Karpas-422 (cell line): ENCODE data around the gene GATC. TPM values are rescaled to one million over a fixed set of nuclear protein-coding genes. Genes with fewer than 3 reads are reported as not detected.
"Not testable (repeated sequence)": the region's sequence is repeated elsewhere in the genome, so short reads cannot be mapped to it uniquely, and the experiment has no call there.

Experiments used
- DNase-seq: peaks from one replicate; pipeline ENCODE4 v3.0.0-alpha.2; 2015
- H2AFZ ChIP-seq: fragments of 200-600 bp; sonication (generic); 2 replicates; pipeline ENCODE4 v1.6.1; 2014; ENCODE audit warnings: antibody characterized with exemption, low read length, mixed read lengths
- H3K27ac ChIP-seq: fragments of 200-600 bp; sonication (generic); 2 replicates; pipeline ENCODE4 v1.5.1; 2014; ENCODE audit warnings: mild to moderate bottlenecking, low read length, moderate library complexity
- H3K27me3 ChIP-seq: fragments of 200-600 bp; sonication (generic); 2 replicates; pipeline ENCODE4 v1.6.1; 2014; ENCODE audit warnings: low read length, mixed read lengths
- H3K36me3 ChIP-seq: fragments of 200-600 bp; sonication (generic); 2 replicates; pipeline ENCODE4 v1.6.1; 2014; ENCODE audit warnings: low read length, mixed read lengths; ENCODE audit not compliant: insufficient read depth
- H3K4me1 ChIP-seq: fragments of 200-600 bp; sonication (generic); 2 replicates; pipeline ENCODE4 v1.6.1; 2014; ENCODE audit warnings: mild to moderate bottlenecking, low read length, mixed read lengths
- H3K4me2 ChIP-seq: fragments of 200-600 bp; sonication (generic); 2 replicates; pipeline ENCODE4 v1.6.1; 2014; ENCODE audit warnings: low read length, low read depth, mild to moderate bottlenecking; ENCODE audit not compliant: poor library complexity, severe bottlenecking
- H3K4me3 ChIP-seq: fragments of 200-600 bp; sonication (generic); 2 replicates; pipeline ENCODE4 v1.5.1; 2014; ENCODE audit warnings: mild to moderate bottlenecking, antibody characterized with exemption, low read length, mixed read lengths
- H3K79me2 ChIP-seq: fragments of 200-600 bp; sonication (generic); 2 replicates; pipeline ENCODE4 v1.6.1; 2014; ENCODE audit warnings: mild to moderate bottlenecking, low read length, mixed read lengths
- H3K9ac ChIP-seq: fragments of 200-600 bp; sonication (generic); 2 replicates; pipeline ENCODE4 v1.6.0; 2014; ENCODE audit warnings: low read length
- H3K9me2 ChIP-seq: fragments of 200-600 bp; sonication (generic), shearing (Covaris generic); replicated peaks from 2 replicates; pipeline ENCODE4 v1.6.0; 2014; ENCODE audit warnings: mild to moderate bottlenecking, low read length, moderate library complexity; ENCODE audit not compliant: insufficient read depth
- H3K9me3 ChIP-seq: fragments of 300-700, 200-600 bp; sonication (generic); 2 replicates; pipeline ENCODE4 v1.6.1; 2014; ENCODE audit warnings: low read length, mixed read lengths
- H4K20me1 ChIP-seq: fragments of 200-600 bp; sonication (generic); 2 replicates; pipeline ENCODE4 v1.6.1; 2014; ENCODE audit warnings: mild to moderate bottlenecking, antibody characterized with exemption, low read length, low read depth; ENCODE audit not compliant: insufficient read depth
- total RNA-seq: library from RNA; depleted of rRNA; stranded (reverse); fragments of >200 nt; shearing (Covaris generic); gene quantifications from 2 replicates; pipeline ENCODE4 v1.2.3, GENCODE V29; 2014; ENCODE audit warnings: low replicate concordance

GATC gene
- total RNA-seq, 1 experiment from 2014 or later = 21.9 TPM

DNA sequence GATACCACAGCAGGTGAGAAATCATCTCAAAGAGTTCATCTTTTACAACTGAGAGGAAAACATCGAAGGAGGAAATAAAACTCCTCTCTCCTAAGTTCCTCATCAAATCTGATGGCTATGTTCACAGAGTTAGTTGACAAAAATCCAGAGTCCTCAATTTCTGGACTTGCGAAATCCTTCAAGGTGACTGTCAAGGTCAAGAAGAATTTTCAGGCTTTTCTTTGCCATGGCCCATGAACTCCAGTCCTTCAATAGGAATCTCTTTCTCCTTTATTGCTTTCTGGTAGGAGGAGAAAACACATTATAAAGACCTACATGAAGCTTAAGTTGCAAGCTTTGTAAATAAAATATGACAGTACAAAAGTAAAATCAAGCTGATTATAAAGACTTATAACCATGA lies 1.6 kb upstream of the GATC start:
- Histone ChIP-seq H3K4me1 (peaks cover 51% of the 10 kb centered on the region), H3K4me2 (peak overlapping the region; percentile 92), H3K36me3 (peaks cover 26% of the 10 kb centered on the region; the same call in 1 of the 2 replicates), H2AFZ (no peak overlapping the region), H3K27me3 (no peaks in the 10 kb centered on the region), H3K9me3 (no peaks in the 10 kb centered on the region), H3K9ac (peak overlapping the region; percentile 88), H4K20me1 (0 out of 2 replicates have a peak, but pooled peaks cover 8% of the 10 kb centered on the region), H3K9me2 (no peaks in the 10 kb centered on the region), H3K79me2 (peaks cover 85% of the 10 kb centered on the region), H3K27ac (peak overlapping the region; percentile 71), H3K4me3 (peak overlapping the region; percentile 86)
- no peak for DNase-seq

- not testable (repeated sequence) for H3K9me2 ChIP-seq, H3K9me3 ChIP-seq, H4K20me1 ChIP-seq, H3K27me3 ChIP-seq, H3K27ac ChIP-seq
- peaks cover 20% of the 10 kb centered on the region; the same call in 1 of the 2 replicates for H3K36me3 ChIP-seq
- peak; percentile 37 for DNase-seq
- peaks cover 79% of the 10 kb centered on the region for H3K79me2 ChIP-seq
- H3K4me3 ChIP-seq = peak overlapping the region; percentile 86
- H2AFZ ChIP-seq = peak overlapping the region; percentile 64; the same call in 1 of the 2 replicates
- peak overlapping the region; percentile 92 for H3K4me2 ChIP-seq
- H3K4me1 ChIP-seq = peaks cover 40% of the 10 kb centered on the region
- H3K9ac ChIP-seq = peak overlapping the region; percentile 88
Observed at GRCh38 chr12:120446844-120447178, 567 bp downstream of the GATC start.

DNA sequence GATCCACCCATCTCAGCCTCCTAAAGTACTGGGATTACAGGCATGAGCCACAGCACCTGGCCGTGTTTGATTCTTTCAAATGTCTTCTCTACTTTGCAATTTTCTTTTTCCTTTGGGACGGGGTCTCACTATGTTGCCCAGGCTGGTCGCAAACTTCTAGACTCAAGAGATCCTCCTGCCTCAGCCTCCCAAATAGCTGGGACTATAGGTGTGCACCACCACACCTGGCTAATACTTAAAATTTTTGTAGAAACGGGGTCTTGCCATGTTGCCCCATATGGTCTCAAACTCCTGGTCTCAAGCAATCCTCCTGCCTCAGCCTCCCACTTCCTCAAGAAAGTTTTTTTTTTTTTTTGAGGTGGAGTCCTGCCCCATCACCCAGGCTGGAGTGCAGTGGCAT lies 1.7 kb downstream of the GATC start:
- H3K4me2 ChIP-seq = peak overlapping the region; percentile 92
- H3K9me2 ChIP-seq = no peaks in the 10 kb centered on the region
- H4K20me1 ChIP-seq = 0 out of 2 replicates have a peak, but pooled peaks cover 8% of the 10 kb centered on the region
- H2AFZ ChIP-seq = no peak overlapping the region
- DNase-seq = peak; percentile 37
- H3K9me3 ChIP-seq = no peaks in the 10 kb centered on the region
- no peak overlapping the region for H3K27ac ChIP-seq
- no peak overlapping the region for H3K9ac ChIP-seq
- H3K36me3 ChIP-seq = peaks cover 18% of the 10 kb centered on the region; the same call in 1 of the 2 replicates
- H3K4me3 ChIP-seq = peak overlapping the region; percentile 86; the same call in 1 of the 2 replicates
- H3K27me3 ChIP-seq = no peaks in the 10 kb centered on the region
- H3K4me1 ChIP-seq = peaks cover 33% of the 10 kb centered on the region
- peaks cover 80% of the 10 kb centered on the region for H3K79me2 ChIP-seq

DNA sequence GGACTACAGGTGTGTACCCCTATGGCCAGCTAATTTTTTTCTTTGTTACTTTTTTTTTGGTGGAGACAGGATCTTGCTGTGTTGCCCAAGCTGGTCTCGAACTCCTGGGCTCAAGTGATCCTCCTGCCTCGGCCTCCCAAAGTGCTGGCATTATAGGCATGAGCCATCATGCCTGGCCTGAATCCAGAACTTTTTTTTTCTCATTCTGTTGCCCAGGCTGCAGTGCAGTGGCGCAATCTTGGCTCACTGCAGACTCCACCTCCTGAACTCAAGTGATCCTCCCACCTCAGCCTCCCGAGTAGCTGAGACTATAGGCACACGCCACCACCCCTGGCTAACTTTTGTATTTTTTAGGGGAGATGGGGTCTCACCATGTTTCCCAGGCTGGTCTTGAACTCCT lies 6.3 kb downstream of the GATC start:
- Histone ChIP-seq H3K36me3 (peaks cover 26% of the 10 kb centered on the region), H3K79me2 (peaks cover 36% of the 10 kb centered on the region)
- not testable (repeated sequence) for H3K9ac ChIP-seq, H3K4me3 ChIP-seq, H3K4me1 ChIP-seq, H2AFZ ChIP-seq, H3K9me3 ChIP-seq, H3K4me2 ChIP-seq, DNase-seq, H4K20me1 ChIP-seq, H3K27ac ChIP-seq, H3K9me2 ChIP-seq, H3K27me3 ChIP-seq

- no peak for DNase-seq
- Histone ChIP-seq H2AFZ (no peak overlapping the region), H3K27me3 (no peaks in the 10 kb centered on the region), H3K4me3 (no peak overlapping the region), H3K9me3 (no peaks in the 10 kb centered on the region), H3K27ac (no peak overlapping the region), H3K4me1 (no peaks in the 10 kb centered on the region), H3K36me3 (peaks cover 26% of the 10 kb centered on the region), H3K79me2 (peaks cover 29% of the 10 kb centered on the region), H4K20me1 (peaks cover 5% of the 10 kb centered on the region; the same call in 1 of the 2 replicates), H3K4me2 (no peak overlapping the region), H3K9me2 (no peaks in the 10 kb centered on the region), H3K9ac (no peak overlapping the region)
Observed at GRCh38 chr12:120453060-120453750, 7.0 kb downstream of the GATC start.

DNA sequence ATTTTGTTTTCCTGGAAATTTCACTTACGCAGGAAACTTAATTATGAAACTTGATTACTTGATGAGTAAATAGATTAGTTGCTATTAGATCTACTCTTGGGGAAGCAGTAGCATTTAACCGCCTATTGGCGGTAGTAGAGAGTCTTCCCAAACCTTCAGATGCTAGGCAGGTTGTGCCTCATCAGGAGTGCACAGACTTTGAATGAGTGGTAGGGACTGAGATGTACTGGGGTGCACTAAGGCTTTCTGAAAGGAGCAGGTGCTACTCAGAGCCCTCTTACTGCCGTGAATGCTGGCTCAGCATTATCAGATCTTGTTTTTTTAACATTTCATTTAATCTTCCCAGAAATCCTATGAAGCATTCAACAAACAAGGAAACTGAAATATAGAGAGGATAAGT lies 7.7 kb downstream of the GATC start:
- Histone ChIP-seq H3K27me3 (no peaks in the 10 kb centered on the region), H3K36me3 (peaks cover 31% of the 10 kb centered on the region), H3K9ac (no peak overlapping the region), H3K79me2 (peaks cover 23% of the 10 kb centered on the region), H3K4me2 (no peak overlapping the region), H3K9me3 (no peaks in the 10 kb centered on the region), H3K27ac (no peak overlapping the region), H2AFZ (no peak overlapping the region), H3K9me2 (no peaks in the 10 kb centered on the region), H4K20me1 (peaks cover 5% of the 10 kb centered on the region; the same call in 1 of the 2 replicates), H3K4me1 (no peaks in the 10 kb centered on the region), H3K4me3 (no peak overlapping the region)
- DNase-seq = peak; percentile 76

GRCh38 chr12:120455302-120455701 lies 9.1 kb downstream of the GATC start:
- DNase-seq = no peak
- Histone ChIP-seq H3K4me1 (no peaks in the 10 kb centered on the region), H3K36me3 (peaks cover 32% of the 10 kb centered on the region), H3K27me3 (no peaks in the 10 kb centered on the region), H3K9me2 (no peaks in the 10 kb centered on the region), H3K4me3 (no peak overlapping the region), H3K4me2 (no peak overlapping the region), H3K9me3 (no peaks in the 10 kb centered on the region), H3K27ac (no peak overlapping the region), H3K79me2 (peaks cover 12% of the 10 kb centered on the region), H2AFZ (no peak overlapping the region), H4K20me1 (peaks cover 5% of the 10 kb centered on the region; the same call in 1 of the 2 replicates), H3K9ac (no peak overlapping the region)

DNA sequence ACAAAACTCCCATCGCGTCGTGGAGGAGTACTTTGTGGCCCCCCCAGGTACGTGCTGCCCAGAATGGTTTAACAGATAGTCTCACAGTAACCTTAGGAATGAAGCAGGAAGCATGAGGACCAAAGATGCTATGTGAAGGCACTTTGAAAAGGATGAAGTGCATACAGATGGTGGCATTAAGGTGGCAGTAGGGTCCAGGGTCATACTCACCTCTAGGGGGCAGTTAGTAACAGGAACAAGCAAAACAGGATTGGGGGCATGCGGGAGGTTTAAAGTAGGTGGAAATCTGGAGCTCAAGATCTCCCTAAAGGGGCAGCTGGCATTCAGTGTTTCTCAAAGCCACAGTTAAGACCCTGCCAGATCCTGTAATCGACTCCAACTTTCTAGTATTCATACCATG lies 10.9 kb downstream of the GATC start:
- Histone ChIP-seq H2AFZ (no peak overlapping the region), H3K27ac (no peak overlapping the region), H3K9ac (no peak overlapping the region), H3K9me3 (no peaks in the 10 kb centered on the region), H4K20me1 (peaks cover 5% of the 10 kb centered on the region; the same call in 1 of the 2 replicates), H3K36me3 (peaks cover 41% of the 10 kb centered on the region), H3K27me3 (no peaks in the 10 kb centered on the region), H3K79me2 (peaks cover 6% of the 10 kb centered on the region), H3K4me1 (no peaks in the 10 kb centered on the region), H3K4me3 (no peak overlapping the region), H3K4me2 (no peak overlapping the region), H3K9me2 (no peaks in the 10 kb centered on the region)
- peak; percentile 74 for DNase-seq
